Measurements from ENCODE around the gene GPSM1.
"Not testable (repeated sequence)": the region's sequence is repeated elsewhere in the genome, so short reads cannot be mapped to it uniquely, and the experiment has no call there.

The GPSM1 gene

GRCh38 chr9:136403538-136403914, 76.2 kb downstream of the GPSM1 start:
- TF ChIP-seq, protein P1, sequence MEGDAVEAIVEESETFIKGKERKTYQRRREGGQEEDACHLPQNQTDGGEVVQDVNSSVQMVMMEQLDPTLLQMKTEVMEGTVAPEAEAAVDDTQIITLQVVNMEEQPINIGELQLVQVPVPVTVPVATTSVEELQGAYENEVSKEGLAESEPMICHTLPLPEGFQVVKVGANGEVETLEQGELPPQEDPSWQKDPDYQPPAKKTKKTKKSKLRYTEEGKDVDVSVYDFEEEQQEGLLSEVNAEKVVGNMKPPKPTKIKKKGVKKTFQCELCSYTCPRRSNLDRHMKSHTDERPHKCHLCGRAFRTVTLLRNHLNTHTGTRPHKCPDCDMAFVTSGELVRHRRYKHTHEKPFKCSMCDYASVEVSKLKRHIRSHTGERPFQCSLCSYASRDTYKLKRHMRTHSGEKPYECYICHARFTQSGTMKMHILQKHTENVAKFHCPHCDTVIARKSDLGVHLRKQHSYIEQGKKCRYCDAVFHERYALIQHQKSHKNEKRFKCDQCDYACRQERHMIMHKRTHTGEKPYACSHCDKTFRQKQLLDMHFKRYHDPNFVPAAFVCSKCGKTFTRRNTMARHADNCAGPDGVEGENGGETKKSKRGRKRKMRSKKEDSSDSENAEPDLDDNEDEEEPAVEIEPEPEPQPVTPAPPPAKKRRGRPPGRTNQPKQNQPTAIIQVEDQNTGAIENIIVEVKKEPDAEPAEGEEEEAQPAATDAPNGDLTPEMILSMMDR (IDR thresholded peaks at IDR 0.05; ENCODE audit: insufficient read depth, low read length, missing control alignments): no peak
- CTCF ChIA-PET: interaction anchor here (0.5 to 9.7 kb wide), 3 partner anchors 9 to 91 kb away, joined by 3 to 142 read pairs (median 35); no protein-coding TSS in a partner anchor
- POLR2A ChIA-PET: no interaction called here
- no peak overlapping the region for H3K4me3 ChIP-seq (ENCODE audit: low read depth, low read length)
- no peak for DNase-seq (ENCODE audit: low read depth, low spot score)

DNA sequence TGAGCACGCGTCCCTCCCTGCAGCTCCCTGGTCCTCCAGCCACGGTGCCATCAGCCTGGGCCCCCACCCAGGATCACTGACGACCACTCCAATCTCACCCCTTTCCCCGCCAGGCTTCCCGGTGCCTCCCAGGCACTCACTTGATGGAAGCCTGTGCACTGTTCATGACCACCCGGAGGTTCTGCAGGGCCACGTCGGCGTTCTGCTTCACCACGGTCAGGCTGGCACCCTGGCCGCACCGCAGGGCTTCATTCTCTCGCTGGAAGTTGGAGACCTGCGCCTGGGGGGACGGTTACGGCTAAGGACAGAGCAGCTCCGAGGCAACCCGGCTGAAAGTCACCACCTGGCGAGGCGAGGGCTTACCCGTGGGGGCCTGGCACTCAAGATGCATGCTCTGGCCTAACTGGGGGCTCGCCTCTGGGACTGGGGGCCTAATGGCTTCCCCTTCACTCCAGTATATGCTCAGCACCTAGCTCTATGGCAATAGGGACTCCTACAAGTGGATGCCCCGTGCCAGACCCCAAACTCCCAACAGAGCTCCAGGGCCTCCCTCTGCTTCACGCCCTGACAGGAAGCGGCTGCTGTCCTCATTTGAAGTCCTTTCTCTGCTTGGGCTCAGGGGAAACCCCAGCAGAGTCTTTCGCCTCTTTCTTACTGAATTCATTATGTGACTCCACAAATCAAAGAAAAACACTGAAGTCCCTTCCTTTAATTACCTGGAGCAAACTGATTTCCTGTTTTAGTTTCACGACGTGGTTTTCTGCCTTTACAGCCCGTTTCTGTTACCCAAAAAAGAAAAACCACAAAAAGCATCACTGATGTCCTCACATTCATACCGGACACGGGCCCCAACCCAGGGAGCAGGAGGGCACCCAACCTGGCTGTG, 76.8 kb downstream of the GPSM1 start:
- TF ChIP-seq, protein P1 (IDR thresholded peaks at IDR 0.05; ENCODE audit: insufficient read depth, low read length, missing control alignments): no peak
- ChIA-PET CTCF (interaction anchor here (0.5 to 9.7 kb wide), 3 partner anchors 9 to 91 kb away, joined by 3 to 142 read pairs (median 35); no protein-coding TSS in a partner anchor), POLR2A (no interaction called here)
- H3K4me3 ChIP-seq (ENCODE audit: low read depth, low read length): no peak overlapping the region
- no peak for DNase-seq (ENCODE audit: low read depth, low spot score)

GRCh38 chr9:136404801-136405136, 77.4 kb downstream of the GPSM1 start:
- no peak for DNase-seq (ENCODE audit: low read depth, low spot score)
- H3K4me3 ChIP-seq (ENCODE audit: low read depth, low read length): no peak overlapping the region
- POLR2A ChIA-PET: no interaction called here
- TF ChIP-seq, protein P1 (IDR thresholded peaks at IDR 0.05; ENCODE audit: insufficient read depth, low read length, missing control alignments): no peak
- CTCF ChIA-PET: interaction anchor here (9.7 kb wide), 1 partner anchor 92 kb away, joined by 142 read pairs; no protein-coding TSS in a partner anchor

DNA sequence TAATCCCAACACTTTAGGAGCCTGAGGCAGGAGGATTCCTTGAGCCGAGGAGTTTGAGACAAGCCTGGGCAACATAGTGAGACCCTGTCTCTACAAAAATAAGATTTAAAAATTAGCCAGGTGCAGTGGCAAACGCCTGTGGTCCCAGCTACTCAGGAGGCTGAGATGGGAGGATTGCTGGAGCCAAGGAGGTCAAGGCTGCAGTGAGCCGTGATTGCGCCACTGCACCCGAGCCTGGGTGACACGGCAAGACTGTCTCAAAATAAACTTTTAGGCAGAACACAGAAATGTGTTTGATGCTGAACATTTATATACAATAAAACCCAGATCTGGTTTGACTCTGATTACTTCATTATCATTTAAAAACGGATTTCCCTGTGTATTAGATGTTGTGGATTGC, 78.1 kb downstream of the GPSM1 start:
- ChIA-PET POLR2A (no interaction called here), CTCF (no interaction called here)
- TF ChIP-seq, protein P1 (IDR thresholded peaks at IDR 0.05; ENCODE audit: insufficient read depth, low read length, missing control alignments): no peak
- no peak overlapping the region for H3K4me3 ChIP-seq (ENCODE audit: low read depth, low read length)
- DNase-seq (ENCODE audit: low read depth, low spot score): no peak

- POLR2A ChIA-PET: not testable (repeated sequence)
Measured at GRCh38 chr9:136405904-136406303, 78.6 kb downstream of the GPSM1 start.

GRCh38 chr9:136407061-136407460, 79.7 kb downstream of the GPSM1 start:
- CTCF ChIA-PET: interaction anchor here (3.5 kb wide), 1 partner anchor 94 kb away, joined by 22 read pairs; no protein-coding TSS in a partner anchor
- H3K4me3 ChIP-seq (ENCODE audit: low read depth, low read length); DNase-seq (ENCODE audit: low read depth, low spot score); POLR2A ChIA-PET: not testable (repeated sequence)

More at GRCh38 chr9:136405904-136406303, 78.6 kb downstream of the GPSM1 start:
- CTCF ChIA-PET; DNase-seq (ENCODE audit: low read depth, low spot score); H3K4me3 ChIP-seq (ENCODE audit: low read depth, low read length): not testable (repeated sequence)

GRCh38 chr9:136407911-136408310, 80.6 kb downstream of the GPSM1 start:
- DNase-seq (ENCODE audit: low read depth, low spot score): no peak
- TF ChIP-seq, protein P1 (IDR thresholded peaks at IDR 0.05; ENCODE audit: insufficient read depth, low read length, missing control alignments): no peak
- H3K4me3 ChIP-seq (ENCODE audit: low read depth, low read length): no peak overlapping the region
- ChIA-PET CTCF (interaction anchor here (1.0 to 3.5 kb wide), 3 partner anchors 8 to 95 kb away, joined by 3 to 41 read pairs (median 22); partner anchors contain the start of gene SNAPC4), POLR2A (interaction anchor here (1.0 to 1.1 kb wide), 2 partner anchors 12 to 29 kb away, joined by 3 read pairs; no protein-coding TSS in a partner anchor)
